HL-60 (cell line): ENCODE results near the gene HOXD13.

ENCODE experiments used
- GABPA ChIP-seq: IDR thresholded peaks from 2 replicates; pipeline ENCODE4 v1.6.1; 2012; ENCODE audit warnings: low read depth
- POLR2AphosphoS5 ChIP-seq: IDR thresholded peaks from 2 replicates; pipeline ENCODE4 v1.6.1; 2012; ENCODE audit warnings: low read depth
- REST ChIP-seq: IDR thresholded peaks from 2 replicates; pipeline ENCODE4 v1.6.1; 2012; ENCODE audit warnings: low read depth; ENCODE audit not compliant: insufficient replicate concordance
- TF ChIP-seq, protein P1 (sequence below): IDR thresholded peaks from one replicate; pipeline ENCODE4 v1.5.1; 2011; ENCODE audit warnings: low read length, control low read depth, inconsistent platforms; ENCODE audit not compliant: insufficient read depth

DNA sequence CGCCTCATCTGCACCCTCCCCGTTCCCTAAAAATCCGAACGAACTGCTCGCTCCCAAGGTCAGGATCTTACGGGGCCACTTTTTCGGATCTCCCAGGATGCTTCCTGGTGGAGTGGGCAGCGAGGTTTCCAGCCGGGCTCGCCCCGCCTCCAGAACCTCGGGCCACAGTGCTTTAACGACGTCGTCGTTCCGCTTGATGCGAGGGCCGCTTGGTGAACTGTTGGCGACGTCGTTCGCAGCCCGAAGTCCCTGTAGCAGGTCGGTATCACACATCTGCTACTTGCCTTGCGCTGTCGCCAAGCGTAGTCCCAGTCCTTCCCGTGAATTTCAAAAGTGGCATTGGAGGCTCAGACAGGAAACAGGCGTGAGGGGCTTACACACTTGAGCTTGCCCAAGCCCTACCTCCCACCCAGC is 24.1 kb upstream of the HOXD13 start:
- TF ChIP-seq, protein P1, sequence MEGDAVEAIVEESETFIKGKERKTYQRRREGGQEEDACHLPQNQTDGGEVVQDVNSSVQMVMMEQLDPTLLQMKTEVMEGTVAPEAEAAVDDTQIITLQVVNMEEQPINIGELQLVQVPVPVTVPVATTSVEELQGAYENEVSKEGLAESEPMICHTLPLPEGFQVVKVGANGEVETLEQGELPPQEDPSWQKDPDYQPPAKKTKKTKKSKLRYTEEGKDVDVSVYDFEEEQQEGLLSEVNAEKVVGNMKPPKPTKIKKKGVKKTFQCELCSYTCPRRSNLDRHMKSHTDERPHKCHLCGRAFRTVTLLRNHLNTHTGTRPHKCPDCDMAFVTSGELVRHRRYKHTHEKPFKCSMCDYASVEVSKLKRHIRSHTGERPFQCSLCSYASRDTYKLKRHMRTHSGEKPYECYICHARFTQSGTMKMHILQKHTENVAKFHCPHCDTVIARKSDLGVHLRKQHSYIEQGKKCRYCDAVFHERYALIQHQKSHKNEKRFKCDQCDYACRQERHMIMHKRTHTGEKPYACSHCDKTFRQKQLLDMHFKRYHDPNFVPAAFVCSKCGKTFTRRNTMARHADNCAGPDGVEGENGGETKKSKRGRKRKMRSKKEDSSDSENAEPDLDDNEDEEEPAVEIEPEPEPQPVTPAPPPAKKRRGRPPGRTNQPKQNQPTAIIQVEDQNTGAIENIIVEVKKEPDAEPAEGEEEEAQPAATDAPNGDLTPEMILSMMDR, result no peak
- no peak for TF ChIP-seq GABPA
- no peak for TF ChIP-seq POLR2AphosphoS5
- TF ChIP-seq REST, result no peak
